ENCODE measurements around the gene PPP1R36. TPM values are rescaled to one million over a fixed set of nuclear protein-coding genes. Genes with fewer than 3 reads are reported as not detected.

The PPP1R36 gene
- 1 to 10 TPM; 2.3 to 5.7 (median 3.9) TPM for total RNA-seq

- TF ChIP-seq CTCF (IDR thresholded peaks at IDR 0.05; ENCODE audit: low read depth), result no peak
These were observed at the start of gene PPP1R36 for GRCh38 chr14:64549791-64550620. Gene PPP1R36 (plus strand): TSS chr14:64549961. CDS start chr14:64549998, 37 bp downstream.

- TF ChIP-seq CTCF (IDR thresholded peaks at IDR 0.05; ENCODE audit: low read depth), result no peak
These were observed 49.7 kb upstream of the PPP1R36 start for GRCh38 chr14:64500088-64500487.

- no peak for TF ChIP-seq CTCF (IDR thresholded peaks at IDR 0.05; ENCODE audit: low read depth)
These were observed 48.2 kb upstream of the PPP1R36 start for GRCh38 chr14:64501411-64502171.

GRCh38 chr14:64502456-64502855 is 47.3 kb upstream of the PPP1R36 start:
- no peak for TF ChIP-seq CTCF (IDR thresholded peaks at IDR 0.05; ENCODE audit: low read depth)

- TF ChIP-seq CTCF (IDR thresholded peaks at IDR 0.05; ENCODE audit: low read depth), result no peak
These were observed 46.8 kb upstream of the PPP1R36 start for GRCh38 chr14:64502887-64503433.

- TF ChIP-seq CTCF (IDR thresholded peaks at IDR 0.05; ENCODE audit: low read depth), result no peak
These were observed 46.1 kb upstream of the PPP1R36 start, which contains the start of gene ZBTB25 for GRCh38 chr14:64503434-64504309. Gene ZBTB25 (minus strand): TSS chr14:64503838. CDS start chr14:64490533, 13,305 bp downstream.

All from subcutaneous adipose tissue (tissue), 4 donors.